H1 (cell line): Measurements from ENCODE around the gene MSANTD7. TPM values are rescaled to one million over a fixed set of nuclear protein-coding genes. Genes with fewer than 3 reads are reported as not detected.

Experiments
- ASH2L ChIP-seq: fragments of 200-600, 300-600 bp; sonication (generic); IDR thresholded peaks from one replicate; pipeline ENCODE4 v1.7.1; 2017; ENCODE audit warnings: low read length
- polyA plus RNA-seq, 7 experiments: library from polyadenylated mRNA; depleted of rRNA in 3 of 7; stranded (reverse) in 5 of 7; unstranded in 2 of 7; fragments of >200 nt in 5 of 7; fragments of 200-250 nt in 2 of 7; gene quantifications; 1 replicate in 5 of 7; 2 replicates in 1 of 7; 4 replicates in 1 of 7; pipeline versions ENCODE4 v1.2.1 to v1.2.3, GENCODE V29; 2011 to 2013; ENCODE audit warnings: missing spikeins in 2 of 7, mixed read lengths in 2 of 7
- total RNA-seq: library from RNA; stranded (reverse); fragmentation: NEBNext Ultra II Directional; extraction: Animal tissue kit (Norgen Biotek cat#: 25700); gene quantifications from 2 replicates; pipeline ENCODE4 v1.2.1, GENCODE V29; 2021

Gene MSANTD7
- total and polyA plus RNA-seq, 2 of the 8 experiments (the other 6 are each of a cell fraction or from before 2014, with no cell fraction given): 5.0 to 15.2 TPM

- peak; percentile 13 for TF ChIP-seq ASH2L
Observed at GRCh38 chr10:14837757-14838581, at the start of gene MSANTD7, which contains the start of the genes CDNF and HSPA14 (continued).
